Measurements from ENCODE around the gene TYW1B. TPM values are rescaled to one million over a fixed set of nuclear protein-coding genes. Genes with fewer than 3 reads are reported as not detected.
"Not testable (repeated sequence)": the region's sequence is repeated elsewhere in the genome, so short reads cannot be mapped to it uniquely, and the experiment has no call there.

The TYW1B gene, protein sequence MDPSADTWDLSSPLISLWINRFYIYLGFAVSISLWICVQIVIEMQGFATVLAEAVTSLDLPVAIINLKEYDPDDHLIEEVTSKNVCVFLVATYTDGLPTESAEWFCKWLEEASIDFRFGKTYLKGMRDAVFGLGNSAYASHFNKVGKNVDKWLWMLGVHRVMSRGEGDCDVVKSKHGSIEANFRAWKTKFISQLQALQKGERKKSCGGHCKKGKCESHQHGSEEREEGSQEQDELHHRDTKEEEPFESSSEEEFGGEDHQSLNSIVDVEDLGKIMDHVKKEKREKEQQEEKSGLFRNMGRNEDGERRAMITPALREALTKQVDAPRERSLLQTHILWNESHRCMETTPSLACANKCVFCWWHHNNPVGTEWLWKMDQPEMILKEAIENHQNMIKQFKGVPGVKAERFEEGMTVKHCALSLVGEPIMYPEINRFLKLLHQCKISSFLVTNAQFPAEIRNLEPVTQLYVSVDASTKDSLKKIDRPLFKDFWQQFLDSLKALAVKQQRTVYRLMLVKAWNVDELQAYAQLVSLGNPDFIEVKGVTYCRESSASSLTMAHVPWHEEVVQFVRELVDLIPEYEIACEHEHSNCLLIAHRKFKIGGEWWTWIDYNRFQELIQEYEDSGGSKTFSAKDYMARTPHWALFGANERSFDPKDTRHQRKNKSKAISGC
- total RNA-seq, result 1 to 10 TPM; 1.8 to 7.0 (median 5.4) TPM

DNA sequence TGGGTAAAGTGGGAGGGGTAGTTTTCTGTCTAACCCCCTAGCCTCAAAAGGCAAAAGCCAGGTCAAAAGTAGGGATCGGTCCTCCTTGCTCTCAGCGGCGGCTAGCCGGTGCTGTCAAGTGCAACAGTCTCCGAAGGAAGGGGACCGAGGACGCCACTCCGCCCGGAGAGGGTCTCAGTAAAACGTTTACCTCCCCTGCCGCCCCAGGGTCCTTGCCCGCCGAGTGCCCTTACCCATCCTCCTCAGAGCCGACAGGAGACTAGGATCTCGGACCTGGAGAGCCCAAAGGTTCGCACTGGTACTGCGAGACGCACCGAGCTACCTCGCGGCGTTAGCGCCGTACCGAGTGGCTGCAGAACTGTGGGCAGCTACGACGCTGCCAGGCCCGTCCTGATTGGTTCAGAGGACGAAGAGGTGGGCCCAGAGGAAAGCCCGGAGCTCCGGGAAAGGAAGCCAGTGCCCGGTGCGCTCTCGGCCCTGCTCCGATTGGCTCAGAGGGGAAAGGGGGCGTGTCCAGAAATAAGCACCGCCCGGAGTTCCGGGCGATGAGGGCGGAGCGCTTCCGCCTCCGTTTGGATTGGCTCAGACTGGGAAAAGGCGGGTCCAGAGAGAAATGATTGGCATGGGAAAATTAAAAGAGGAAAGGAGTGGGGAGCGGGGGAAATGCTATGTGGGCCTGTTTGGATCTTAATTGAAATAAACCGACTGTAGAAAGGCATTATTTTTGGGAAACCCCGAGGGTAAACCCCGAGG, at the start of gene TYW1B:
TYW1B (minus strand) TSS at position 362 of the 753 bp plus-strand sequence; CDS start at position 237, 125 bp downstream.
- not testable (repeated sequence) for TF ChIP-seq CTCF (IDR thresholded peaks at IDR 0.05; ENCODE audit: low read depth)

- no peak for TF ChIP-seq CTCF (IDR thresholded peaks at IDR 0.05; ENCODE audit: low read depth)
These were observed 22.2 kb downstream of the TYW1B start for GRCh38 chr7:72805526-72806494.

- no peak for TF ChIP-seq CTCF (IDR thresholded peaks at IDR 0.05; ENCODE audit: low read depth)
These were observed 34.2 kb downstream of the TYW1B start for GRCh38 chr7:72793791-72794190.

- TF ChIP-seq CTCF (IDR thresholded peaks at IDR 0.05; ENCODE audit: low read depth), result no peak
These were observed 42.6 kb downstream of the TYW1B start for GRCh38 chr7:72785166-72785955.

DNA sequence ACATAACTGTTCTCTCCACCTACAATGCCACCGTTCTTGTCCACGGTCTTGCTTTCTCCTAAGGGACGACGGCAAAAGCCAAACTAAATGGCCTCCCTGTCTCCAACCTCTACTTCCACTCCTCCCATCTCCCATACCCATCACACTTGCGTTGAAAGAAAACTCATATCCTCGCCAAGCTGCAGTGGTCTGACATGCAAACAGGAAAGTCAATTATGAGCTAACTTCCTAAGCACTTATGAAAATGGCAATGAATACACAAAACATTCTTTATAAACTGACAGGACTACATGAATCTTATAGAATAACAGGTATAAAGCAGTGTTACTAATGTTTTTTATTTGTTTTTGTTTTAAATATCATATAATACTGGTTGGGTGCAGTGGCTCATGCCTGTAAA, 46.4 kb downstream of the TYW1B start:
- TF ChIP-seq CTCF (IDR thresholded peaks at IDR 0.05; ENCODE audit: low read depth), result no peak

- TF ChIP-seq CTCF (IDR thresholded peaks at IDR 0.05; ENCODE audit: low read depth), result no peak
These were observed 46.8 kb downstream of the TYW1B start for GRCh38 chr7:72781161-72781560.
